MM.1S (cell line): ENCODE data around the gene WDR74.

Experiments
- EZH2 ChIP-seq: fragments of 300-600 bp; sonication (generic); optimal IDR thresholded peaks from 2 replicates; pipeline ENCODE3; 2017; ENCODE audit warnings: low read depth, mild to moderate bottlenecking, antibody characterized with exemption, low read length, mixed read lengths
- TF ChIP-seq, protein P1 (sequence below): fragments of 300-600 bp; sonication (generic); IDR thresholded peaks from 2 replicates; pipeline ENCODE4 v1.5.1; 2016; ENCODE audit warnings: antibody characterized with exemption, low read length, mixed read lengths

- TF ChIP-seq, protein P1, sequence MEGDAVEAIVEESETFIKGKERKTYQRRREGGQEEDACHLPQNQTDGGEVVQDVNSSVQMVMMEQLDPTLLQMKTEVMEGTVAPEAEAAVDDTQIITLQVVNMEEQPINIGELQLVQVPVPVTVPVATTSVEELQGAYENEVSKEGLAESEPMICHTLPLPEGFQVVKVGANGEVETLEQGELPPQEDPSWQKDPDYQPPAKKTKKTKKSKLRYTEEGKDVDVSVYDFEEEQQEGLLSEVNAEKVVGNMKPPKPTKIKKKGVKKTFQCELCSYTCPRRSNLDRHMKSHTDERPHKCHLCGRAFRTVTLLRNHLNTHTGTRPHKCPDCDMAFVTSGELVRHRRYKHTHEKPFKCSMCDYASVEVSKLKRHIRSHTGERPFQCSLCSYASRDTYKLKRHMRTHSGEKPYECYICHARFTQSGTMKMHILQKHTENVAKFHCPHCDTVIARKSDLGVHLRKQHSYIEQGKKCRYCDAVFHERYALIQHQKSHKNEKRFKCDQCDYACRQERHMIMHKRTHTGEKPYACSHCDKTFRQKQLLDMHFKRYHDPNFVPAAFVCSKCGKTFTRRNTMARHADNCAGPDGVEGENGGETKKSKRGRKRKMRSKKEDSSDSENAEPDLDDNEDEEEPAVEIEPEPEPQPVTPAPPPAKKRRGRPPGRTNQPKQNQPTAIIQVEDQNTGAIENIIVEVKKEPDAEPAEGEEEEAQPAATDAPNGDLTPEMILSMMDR: no peak
- TF ChIP-seq EZH2: no peak
Observed at GRCh38 chr11:62885137-62885750, 45.9 kb upstream of the WDR74 start.
